8988T (cell line): Measurements from ENCODE around the gene SEMA3F.

Experiments used
- DNase-seq: peaks from one replicate; pipeline ENCODE4 v3.0.0; 2011

Gene SEMA3F

GRCh38 chr3:50154840-50155490, at the start of gene SEMA3F:
TSS of gene SEMA3F (plus strand) at chr3:50155324. CDS start at chr3:50159623, 4,299 bp downstream.
- DNase-seq, result peak; percentile 99

DNA sequence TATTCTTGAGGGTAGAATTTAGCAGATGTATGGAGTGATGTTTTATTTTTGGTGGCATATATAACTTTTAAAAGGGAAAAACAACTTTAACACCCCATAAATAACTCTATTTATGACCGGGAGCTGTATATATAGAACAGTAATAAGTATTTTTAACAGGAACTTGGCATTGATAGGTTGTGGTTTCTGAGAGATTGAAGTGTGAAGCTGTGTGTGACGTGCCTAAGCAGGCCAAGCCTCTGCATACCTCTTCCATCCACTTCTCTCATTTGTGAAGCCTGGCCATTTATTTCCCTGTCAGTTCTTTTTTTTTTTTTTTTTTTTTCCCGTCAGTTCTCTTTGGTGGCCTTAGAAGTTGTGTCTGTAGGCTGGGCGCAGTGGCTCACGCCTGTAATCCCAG, 43.4 kb upstream of the SEMA3F start:
- no peak for DNase-seq

GRCh38 chr3:50112462-50112861, 42.7 kb upstream of the SEMA3F start:
- DNase-seq, result no peak

DNA sequence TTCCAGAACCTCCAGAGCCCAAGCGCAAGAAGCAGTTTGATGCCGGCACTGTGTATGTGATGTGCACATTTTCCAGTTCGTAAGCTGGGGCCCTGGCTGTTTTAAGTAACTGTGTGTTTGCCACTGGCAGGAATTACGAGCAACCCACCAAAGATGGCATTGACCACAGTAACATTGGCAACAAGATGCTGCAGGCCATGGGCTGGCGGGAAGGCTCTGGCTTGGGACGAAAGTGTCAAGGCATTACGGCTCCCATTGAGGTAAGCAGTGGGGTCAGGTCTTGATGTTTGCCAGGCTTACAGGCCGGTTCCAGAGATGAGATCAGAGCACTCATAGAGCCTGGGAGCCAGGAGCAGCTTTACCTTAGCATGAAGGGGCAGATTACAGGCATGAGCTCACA, 38.0 kb upstream of the SEMA3F start:
- DNase-seq, result no peak

DNA sequence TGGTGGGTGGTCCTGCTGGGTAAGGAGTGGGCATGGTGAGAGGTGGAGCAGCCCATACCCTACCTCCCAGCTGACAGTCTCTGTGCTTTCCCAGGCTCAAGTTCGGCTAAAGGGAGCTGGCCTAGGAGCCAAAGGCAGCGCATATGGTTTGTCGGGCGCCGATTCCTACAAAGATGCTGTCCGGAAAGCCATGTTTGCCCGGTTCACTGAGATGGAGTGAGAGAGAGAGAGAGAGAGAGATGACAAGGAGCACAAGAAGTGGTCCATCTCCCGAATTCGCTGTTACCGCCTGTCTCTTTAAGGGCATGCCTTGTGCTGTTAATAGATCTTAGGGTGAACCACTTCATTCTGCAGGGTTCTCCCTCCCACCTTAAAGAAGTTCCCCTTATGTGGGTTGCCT, 36.9 kb upstream of the SEMA3F start:
- no peak for DNase-seq

- no peak for DNase-seq
Measured at GRCh38 chr3:50119786-50120185, 35.3 kb upstream of the SEMA3F start.

GRCh38 chr3:50120364-50121071, 34.6 kb upstream of the SEMA3F start:
- no peak for DNase-seq

- peak; percentile 99 for DNase-seq
Measured at GRCh38 chr3:50121072-50122032, 33.8 kb upstream of the SEMA3F start.

- no peak for DNase-seq
Measured at GRCh38 chr3:50122071-50122470, 33.1 kb upstream of the SEMA3F start.

DNA sequence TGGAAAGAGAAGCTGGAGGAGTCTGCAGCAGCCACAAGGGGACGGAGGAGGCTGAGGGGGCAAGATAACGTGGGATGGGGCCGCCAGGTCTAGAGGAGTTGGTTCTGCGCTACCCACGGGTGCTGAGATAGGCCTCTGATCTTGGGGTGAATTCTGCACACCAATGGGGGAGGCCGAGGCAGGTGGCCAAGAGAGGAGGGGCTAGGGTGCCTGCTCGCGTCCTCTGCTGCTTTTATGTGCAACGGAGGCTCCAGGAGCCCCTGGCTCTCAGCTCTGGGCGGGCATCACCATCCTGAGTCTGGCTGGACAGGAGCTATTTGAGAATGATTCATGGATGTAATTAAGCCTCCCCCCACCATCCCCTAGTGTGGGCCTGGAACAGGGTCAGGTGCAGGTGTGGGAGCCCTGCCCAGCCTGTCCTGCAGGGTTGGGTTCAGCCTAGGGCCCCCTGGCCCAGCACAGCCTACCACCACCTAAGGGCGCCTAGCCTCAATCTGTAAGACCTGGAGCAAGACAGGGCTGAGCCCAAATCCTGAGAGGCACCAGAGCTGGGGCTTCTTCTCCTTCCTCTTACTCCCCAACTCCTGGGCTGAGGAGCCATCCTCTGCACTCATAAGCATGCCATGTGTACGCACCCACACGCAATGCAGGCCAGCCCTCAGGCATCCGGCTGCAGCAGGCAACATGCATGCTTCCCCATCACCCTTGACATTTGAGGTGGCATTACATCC, 32.3 kb upstream of the SEMA3F start:
- no peak for DNase-seq

- peak; percentile 62 for DNase-seq
Measured at GRCh38 chr3:50123394-50124051, 31.6 kb upstream of the SEMA3F start.

DNA sequence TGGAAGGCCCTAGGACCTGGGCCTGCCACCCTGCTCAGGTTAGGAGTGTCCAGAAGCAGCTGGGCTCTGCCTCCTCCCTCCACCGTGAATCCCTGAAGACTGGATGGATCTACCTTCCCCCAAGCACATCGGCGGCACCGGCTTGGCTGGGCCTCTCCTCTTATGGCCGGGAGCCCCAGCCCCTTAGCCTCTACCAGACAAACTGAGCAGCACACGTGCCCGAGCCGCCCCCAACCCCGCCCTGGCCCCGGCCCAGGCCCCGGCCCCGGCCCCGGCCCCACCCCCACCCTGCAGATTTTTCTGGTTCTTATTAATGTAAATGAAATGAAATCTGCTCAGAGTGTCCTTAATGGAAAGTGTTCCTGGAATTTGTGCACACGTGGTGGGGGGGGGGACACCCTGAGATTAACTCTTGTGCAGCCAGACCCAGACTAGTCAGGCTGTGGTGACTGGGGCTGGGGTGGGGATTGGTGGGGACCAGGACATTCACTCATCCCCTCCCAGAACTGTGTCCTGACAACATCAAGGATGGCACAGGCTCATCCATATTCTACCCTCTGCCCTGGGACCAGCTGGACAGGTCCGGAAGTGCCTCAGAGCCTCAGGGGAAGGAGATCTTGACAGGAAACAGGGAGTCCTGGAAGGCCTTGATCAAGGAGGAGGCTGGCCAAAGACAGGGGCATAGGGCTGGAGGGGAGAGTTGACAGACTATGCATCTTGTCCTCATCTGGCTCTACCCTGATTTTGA, 30.9 kb upstream of the SEMA3F start:
- DNase-seq, result no peak

- no peak for DNase-seq
Measured at GRCh38 chr3:50124800-50125178, 30.3 kb upstream of the SEMA3F start.

DNA sequence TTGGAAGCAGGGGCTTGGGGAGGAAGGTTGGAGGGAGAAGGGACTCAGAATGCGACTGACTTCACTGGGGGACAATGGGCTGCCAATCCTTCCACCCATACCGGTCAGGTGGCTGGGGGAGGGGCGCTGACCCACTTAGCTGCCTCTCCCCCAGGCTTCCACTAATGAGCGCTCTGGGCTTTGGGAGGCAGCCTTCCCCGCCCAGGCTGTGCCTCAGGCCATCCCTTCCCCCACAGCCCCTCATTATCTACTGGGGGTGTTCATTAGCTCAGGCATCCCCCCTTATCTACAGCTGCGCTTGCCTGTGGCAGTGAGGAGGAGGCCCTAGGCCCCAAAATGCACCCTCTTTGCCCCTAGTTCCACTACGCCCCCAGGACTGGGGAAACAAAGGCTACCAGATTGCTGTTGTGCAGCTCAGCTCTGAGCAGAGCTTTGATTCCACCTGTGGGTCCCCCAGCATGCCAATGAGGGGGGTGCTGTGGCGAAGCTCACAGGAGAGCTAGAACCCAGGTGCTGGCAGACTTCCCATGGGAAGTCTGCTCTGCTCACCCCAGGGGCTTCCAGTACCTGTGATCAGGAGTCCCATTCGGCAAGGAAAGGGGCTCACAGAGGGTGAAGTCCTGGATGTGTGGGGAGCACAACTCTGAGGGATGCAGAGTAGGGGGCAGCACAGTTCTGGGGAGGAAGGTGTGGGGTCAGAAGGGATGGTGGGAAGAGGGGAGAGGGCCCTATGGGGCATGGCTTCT, 29.4 kb upstream of the SEMA3F start:
- peak; percentile 60 for DNase-seq

DNA sequence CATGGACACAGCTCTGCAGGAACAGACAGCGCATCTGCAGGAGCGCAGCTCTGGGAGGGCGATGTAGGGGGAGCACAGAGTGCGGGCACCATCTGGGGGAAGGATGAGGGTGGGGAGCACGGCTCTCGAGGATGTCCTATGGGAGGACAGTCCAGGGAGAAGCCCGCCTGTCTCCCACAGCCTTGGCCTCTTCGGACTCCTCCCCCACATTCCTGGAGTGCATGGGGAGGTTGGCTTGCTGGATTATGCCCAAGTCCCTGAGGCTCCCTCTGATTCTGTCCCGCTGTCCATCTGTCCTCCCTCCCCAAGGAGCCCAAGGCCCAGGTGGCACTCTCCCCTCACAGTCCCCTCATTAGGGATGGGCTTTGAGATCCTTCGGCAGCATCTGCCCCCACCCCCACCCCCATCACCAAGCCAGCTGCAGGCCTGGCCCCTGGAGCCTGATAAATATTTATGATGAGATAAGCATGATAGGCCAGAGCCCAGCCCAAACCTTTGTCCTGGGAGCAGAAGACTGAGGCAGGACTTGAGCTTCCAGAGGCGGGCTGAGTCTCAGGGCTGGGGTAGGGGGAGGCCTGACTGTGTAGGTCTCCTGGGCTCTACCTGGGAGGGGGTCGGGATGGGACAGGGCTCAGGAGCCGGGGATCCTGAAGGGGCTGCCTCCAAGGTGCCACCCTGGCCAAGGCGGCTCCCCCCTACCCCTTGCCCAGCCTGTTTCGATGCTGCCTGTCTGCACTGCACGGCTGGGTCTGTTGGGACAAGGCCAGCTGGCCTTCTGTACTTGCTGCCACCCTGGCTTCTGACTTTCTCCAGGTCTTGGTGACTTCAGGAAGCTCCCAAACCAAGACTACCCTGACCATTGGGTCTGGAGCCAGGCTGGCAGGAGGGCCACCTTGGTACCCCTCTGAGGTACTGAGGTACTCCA, 28.6 kb upstream of the SEMA3F start:
- DNase-seq, result peak; percentile 71

DNA sequence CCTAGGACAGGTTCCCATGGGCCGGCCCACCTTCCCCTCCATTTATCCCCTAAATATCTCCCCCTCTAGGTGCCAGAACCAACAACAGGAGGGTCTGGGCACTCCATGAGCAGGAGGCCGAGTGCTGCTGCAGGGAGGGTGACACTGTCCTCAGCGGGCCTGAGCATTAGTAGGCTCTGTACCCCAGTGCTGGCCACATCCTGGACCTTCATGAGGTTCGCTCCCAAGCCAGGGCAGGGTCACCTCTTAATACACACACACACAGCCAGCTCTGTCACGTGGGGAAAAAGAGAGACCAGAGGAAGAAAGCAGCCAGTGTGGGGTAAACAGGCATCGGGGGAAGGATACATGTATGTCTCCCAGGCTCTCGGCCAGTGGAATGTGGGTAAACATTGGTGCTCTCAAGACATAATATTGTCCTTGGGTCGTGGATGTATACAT, 27.9 kb upstream of the SEMA3F start:
- DNase-seq, result peak; percentile 23

DNA sequence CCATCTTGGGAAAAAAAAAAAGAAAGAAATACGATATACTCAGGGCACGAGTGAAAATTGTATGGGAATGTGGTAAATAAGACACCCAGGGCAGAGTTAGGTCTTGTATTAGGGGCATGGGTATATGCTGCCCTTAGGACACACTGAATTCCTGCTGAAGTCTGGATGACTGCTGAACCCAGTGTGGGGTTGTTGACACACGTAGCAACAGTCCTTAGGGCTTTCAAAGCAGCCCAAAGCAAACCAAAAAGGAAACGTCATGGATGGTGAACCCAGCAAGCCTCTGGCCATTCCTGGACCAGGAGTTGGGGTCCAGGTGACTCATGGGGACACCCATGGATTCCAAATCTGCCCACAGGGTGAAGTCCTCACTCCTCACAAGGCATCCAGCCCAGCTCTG, 27.1 kb upstream of the SEMA3F start:
- DNase-seq, result peak; percentile 18

DNA sequence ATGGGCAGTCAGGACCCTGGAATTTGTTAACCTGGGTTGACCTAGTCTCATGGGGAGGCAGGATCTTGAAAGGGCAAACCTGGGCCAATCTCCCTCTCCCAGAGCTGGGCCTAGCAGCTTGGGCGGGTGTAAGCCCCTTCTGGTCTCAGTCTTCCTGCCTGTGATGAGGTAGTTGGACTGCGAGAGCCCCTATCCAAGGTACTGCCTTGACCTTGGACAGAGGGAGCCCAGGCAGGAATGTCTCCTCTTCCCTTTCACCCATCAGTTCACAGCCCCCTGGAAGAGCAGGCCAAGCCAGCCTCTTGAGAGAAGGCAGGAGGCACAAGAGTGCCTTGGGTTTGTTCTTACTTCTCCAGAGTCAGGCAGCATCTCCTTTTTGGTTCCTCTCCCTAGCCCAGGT, 24.7 kb upstream of the SEMA3F start:
- peak; percentile 15 for DNase-seq
